Heart right ventricle (tissue), 16 donors: ENCODE results near the gene AP4M1. TPM values are rescaled to one million over a fixed set of nuclear protein-coding genes. Genes with fewer than 3 reads are reported as not detected.

Experiments
- ATAC-seq, 8 donors: fragments of 200-7000 bp; cut with Tn5 transposase; one replicate each; pipeline ENCODE4 v1.9.1; 2020; ENCODE audit warnings: mild to moderate bottlenecking in 8 of 8, moderate library complexity in 8 of 8, moderate number of reproducible peaks in 1 of 8
- DNase-seq, 2 donors: peaks; one replicate each; pipeline ENCODE4 v3.0.0-alpha.2; 2020
- H3K27ac ChIP-seq, 10 donors: fragments of 200-600 bp; sonication (generic) in 2 of 10; one replicate each; pipeline versions ENCODE4 v1.5.0 to v1.8.0; 2020 to 2022; ENCODE audit warnings: mild to moderate bottlenecking in 3 of 10
- H3K27me3 ChIP-seq, 7 donors: fragments of 200-600 bp; one replicate each; pipeline ENCODE4 v1.8.0; 2021 to 2022; ENCODE audit warnings: mild to moderate bottlenecking in 2 of 7
- H3K36me3 ChIP-seq, 9 donors: fragments of 200-600 bp; sonication (generic) in 1 of 9; one replicate each; pipeline versions ENCODE4 v1.5.0 to v1.8.0; 2020 to 2022; ENCODE audit warnings: mild to moderate bottlenecking in 2 of 9
- H3K4me1 ChIP-seq, 9 donors: fragments of 200-600 bp; sonication (generic) in 1 of 9; one replicate each; pipeline versions ENCODE4 v1.5.0 to v1.8.0; 2020 to 2022; ENCODE audit warnings: mild to moderate bottlenecking in 4 of 9
- H3K4me3 ChIP-seq, 10 donors: fragments of 200-600 bp; sonication (generic) in 2 of 10; one replicate each; pipeline versions ENCODE4 v1.5.0 to v1.8.0; 2020 to 2022; ENCODE audit warnings: mild to moderate bottlenecking in 7 of 10, moderate library complexity in 2 of 10
- H3K9me3 ChIP-seq, 11 donors: fragments of 200-600 bp in 10 of 11; sonication (generic) in 2 of 11; one replicate each; pipeline versions ENCODE4 v1.5.0 to v1.8.0; 2013 to 2022; ENCODE audit warnings: mild to moderate bottlenecking in 2 of 11, control low read depth in 1 of 11, moderate library complexity in 1 of 11
- CTCF ChIP-seq, 9 donors: fragments of 200-600 bp; sonication (generic) in 2 of 9; IDR thresholded peaks; one replicate each; pipeline versions ENCODE4 v1.5.0 to v1.8.0; 2021 to 2022; ENCODE audit warnings: antibody characterized with exemption in 9 of 9, mild to moderate bottlenecking in 5 of 9, moderate library complexity in 1 of 9
- WGBS, 2 donors: extraction: QIAGEN DNeasy Blood & Tissue Kit; methylation state at CpG; one replicate each; pipeline ENCODE4 v1.1.7; 2013; ENCODE audit warnings: inconsistent platforms in 1 of 2; 5-methylcytosine and 5-hydroxymethylcytosine counted together
- intact Hi-C, 10 donors: fragments of 100-400 bp; cut with DNase I; formaldehyde crosslinking; loops; one replicate each; pipeline versions ENCODE4 v1.11.1 to v1.14.2; 2022
- long read RNA-seq, 3 donors: library from polyadenylated mRNA; unstranded; transcript quantifications; one replicate each; pipeline ENCODE4 v2.0.0, GENCODE V29; 2020 to 2021
- polyA plus RNA-seq, 2 donors: library from polyadenylated mRNA; stranded (reverse); fragments of 200-250 nt; gene quantifications; one replicate each; pipeline ENCODE4 v1.2.3, GENCODE V29; 2013
- total RNA-seq, 10 donors: library from RNA; stranded (reverse); fragmentation: NEBNext Ultra II Directional in 3 of 10; extraction: Animal tissue kit (Norgen Biotek cat#: 25700) in 3 of 10; gene quantifications; one replicate each; pipeline versions ENCODE4 v1.2.1 to v1.2.4, GENCODE V29; 2021 to 2023
- donor health status: Arrhythmogenic right ventricular cardiomyopathy.
- donor health status: ischemic (EF 13 %, LVEDD 7.1; RV severe dilation, severe dysfunction).
- donor health status: healthy with polysubstance abuse.
- donor health status: DM: no; HTN: yes; CAD: no.
- donor health status: DM: no; HTN: no; CAD: no.
- donor health status: ischemic (EF 25% LVEDD 6.9; RV normal size, moderate dysfunction).
- donor health status: ischemic (EF 25% LVEDD 5.7; RV mildly dilated, moderate dysfunction).
- donor health status: healthy.
- donor health status: DM: yes; HTN: yes; CAD: no.
- donor health status: Ischemic cardiomyopathy.
- donor health status: ischemic (EF 35%, LVEDD 5.7; RV mildly dilated, moderate dysfunction).
- donor health status: nonischemic (EF 11% LVEDD 7.7; RV severe dilation, severe dysfunction).
- donor health status: DM: yes; HTN: yes; CAD: no.
- donor health status: PGD.
- donor health status: ischemic (EF 29% LVEDD 5.4; RV normal size, mild dysfunction).
- donor health status: nonischemic (EF 23%, LVEDD 6.1; RV moderate dilation, normal function).

The AP4M1 gene, protein sequence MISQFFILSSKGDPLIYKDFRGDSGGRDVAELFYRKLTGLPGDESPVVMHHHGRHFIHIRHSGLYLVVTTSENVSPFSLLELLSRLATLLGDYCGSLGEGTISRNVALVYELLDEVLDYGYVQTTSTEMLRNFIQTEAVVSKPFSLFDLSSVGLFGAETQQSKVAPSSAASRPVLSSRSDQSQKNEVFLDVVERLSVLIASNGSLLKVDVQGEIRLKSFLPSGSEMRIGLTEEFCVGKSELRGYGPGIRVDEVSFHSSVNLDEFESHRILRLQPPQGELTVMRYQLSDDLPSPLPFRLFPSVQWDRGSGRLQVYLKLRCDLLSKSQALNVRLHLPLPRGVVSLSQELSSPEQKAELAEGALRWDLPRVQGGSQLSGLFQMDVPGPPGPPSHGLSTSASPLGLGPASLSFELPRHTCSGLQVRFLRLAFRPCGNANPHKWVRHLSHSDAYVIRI
- total RNA-seq (10 to 100 TPM in 9 of 10 donors, 1 to 10 TPM in 1; 8.4 to 14.4 (median 11.0) TPM), polyA plus RNA-seq (10 to 100 TPM; 15.9 to 20.6 TPM)
- long read RNA-seq, donor 1, transcript AP4M1-201 (15 exons, 1,817 nt), result major isoform, 19 of 34 reads
- long read RNA-seq, donor 1, partial matches to known transcripts, result 2 of 34 reads
- long read RNA-seq, donor 1, other reads (novel, unspliced or antisense), result 11 of 34 reads
- long read RNA-seq, donor 2, transcript AP4M1-201 (15 exons, 1,817 nt), result major isoform, 9 of 24 reads
- long read RNA-seq, donor 2, partial matches to known transcripts, result 1 of 24 reads
- long read RNA-seq, donor 2, other reads (novel, unspliced or antisense), result 13 of 24 reads
- long read RNA-seq, donor 3, transcript AP4M1-201 (15 exons, 1,817 nt), result major isoform, 28 of 46 reads
- long read RNA-seq, donor 3, partial matches to known transcripts, result 4 of 46 reads
- long read RNA-seq, donor 3, other reads (novel, unspliced or antisense), result 11 of 46 reads

GRCh38 chr7:100101016-100101862 is at the start of gene AP4M1, which contains the start of gene MCM7:
TSS of gene AP4M1 (plus strand) at chr7:100101643. CDS start at chr7:100101715, 72 bp downstream.
TSS of gene MCM7 (minus strand) at chr7:100101397. CDS start at chr7:100101294, 103 bp downstream.
- Histone ChIP-seq H3K27ac (peak within 1 kb of the TSS; percentile 81 to 97 (median 93)), H3K4me3 (peak within 1 kb of the TSS; percentile 57 to 89 (median 78)), H3K4me1 (peaks cover 3 to 32% (median 26%) of the 10 kb centered on the region in 9 donors), H3K27me3 (no peaks in the 10 kb centered on the region), H3K36me3 (peaks cover 0 to 69% (median 43%) of the 10 kb centered on the region in 9 donors), H3K9me3 (no peaks in the 10 kb centered on the region)
- ATAC-seq (peak; percentile 94 to 97 (median 96)), DNase-seq (peak; percentile 99)
- intact Hi-C loops, result loop anchor here in 4 of 10 donors (1.0 to 2.0 kb wide), 3 partner anchors 18 to 52 kb away; partner anchors contain the start of genes CNPY4 (in 3 of the 4), TAF6 (in 3 of the 4) and ZSCAN21 (in 3 of the 4)
- TF ChIP-seq CTCF (IDR thresholded peaks at IDR 0.05), result no peak
- 0 to 1% methylated on average over 79 to 80 of the region's 80 CpGs for WGBS, 2 donors

- no peak overlapping the region for H3K27ac ChIP-seq
- H3K27me3 ChIP-seq, result no peaks in the 10 kb centered on the region
- peak in 6 of 9 donors; percentile 11 to 43 (median 36) for TF ChIP-seq CTCF (IDR thresholded peaks at IDR 0.05)
- ATAC-seq (peak in 3 of 8 donors; percentile 14 to 45 (median 29)), DNase-seq (peak in 1 of 2 donors; percentile 13)
- 55 to 70% methylated on average over 3 of the region's 3 CpGs for WGBS, 2 donors
- intact Hi-C loops, result loop anchor here in 8 of 10 donors (5.0 to 10.0 kb wide), 6 partner anchors 36 to 138 kb away; partner anchors contain the start of genes TRIM4 (in 2 of the 8), GJC3 (in 1 of the 8) and ZKSCAN1 (in 1 of the 8)
- H3K36me3 ChIP-seq, result peaks cover 0 to 34% (median 16%) of the 10 kb centered on the region in 9 donors
- no peak overlapping the region for H3K4me3 ChIP-seq
- no peaks in the 10 kb centered on the region for H3K9me3 ChIP-seq
- H3K4me1 ChIP-seq, result peaks cover 4 to 24% (median 12%) of the 10 kb centered on the region in 9 donors
These were observed 48.2 kb upstream of the AP4M1 start for GRCh38 chr7:100053215-100053614.

- H3K4me1 ChIP-seq, result peaks cover 0 to 8% (median 0%) of the 10 kb centered on the region in 9 donors
- H3K27me3 ChIP-seq, result no peaks in the 10 kb centered on the region
- no peak for TF ChIP-seq CTCF (IDR thresholded peaks at IDR 0.05)
- no peak overlapping the region for H3K4me3 ChIP-seq
- ATAC-seq (no peak), DNase-seq (no peak)
- H3K36me3 ChIP-seq, result peaks cover 0 to 69% (median 22%) of the 10 kb centered on the region in 9 donors
- no peaks in the 10 kb centered on the region for H3K9me3 ChIP-seq
- no peak overlapping the region for H3K27ac ChIP-seq
- 96 to 97% methylated on average over 10 of the region's 10 CpGs for WGBS, 2 donors
- intact Hi-C loops, result loop anchor here in 6 of 10 donors (5.0 to 10.0 kb wide), 4 partner anchors 62 to 145 kb away; partner anchors contain the start of genes TRIM4 (in 2 of the 6) and GJC3 (in 1 of the 6)
These were observed 44.4 kb upstream of the AP4M1 start for GRCh38 chr7:100057006-100057405.
